ENCODE results near the gene PTPRT. TPM values are rescaled to one million over a fixed set of nuclear protein-coding genes. Genes with fewer than 3 reads are reported as not detected.

PTPRT gene
- polyA plus RNA-seq, 3 donors = not detected

- H3K36me3 ChIP-seq (replicated peaks in 1 of 2; ENCODE audit: control insufficient read depth in 1 of 2, insufficient read depth in 2 of 2, low read length in 2 of 2) = no peaks in the 10 kb centered on the region
Measured at GRCh38 chr20:42985628-42986027, 204.1 kb downstream of the PTPRT start.

DNA sequence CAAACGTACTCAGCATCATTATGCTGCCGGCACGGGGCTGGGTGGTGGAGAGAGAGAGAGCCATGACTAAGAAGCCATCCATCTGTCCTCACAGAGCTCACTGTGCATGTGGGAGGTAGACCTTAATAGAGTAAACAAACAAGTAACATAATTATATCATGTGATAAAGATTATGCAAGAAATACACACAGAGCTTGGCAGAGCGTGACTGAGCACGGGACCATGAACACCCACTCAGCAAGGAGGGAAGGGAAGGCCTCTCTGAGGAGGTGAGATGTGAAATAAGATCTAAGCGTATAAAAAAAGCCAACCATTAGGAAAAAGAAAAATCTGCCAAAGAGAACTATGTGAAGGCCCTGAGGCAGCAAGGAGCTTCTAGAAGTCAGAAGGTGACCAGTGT is 207.5 kb downstream of the PTPRT start:
- no peaks in the 10 kb centered on the region for H3K36me3 ChIP-seq (replicated peaks in 1 of 2; ENCODE audit: control insufficient read depth in 1 of 2, insufficient read depth in 2 of 2, low read length in 2 of 2)
- TF ChIP-seq CTCF (IDR thresholded peaks at IDR 0.05) = no peak
- intact Hi-C loops (cut with micrococcal nuclease) = loop anchor here in 1 of 2 donors (10.0 kb wide), 1 partner anchor 63 kb away; no protein-coding TSS in a partner anchor
- H3K27ac Mint-ChIP-seq = no peak overlapping the region
- no peaks in the 10 kb centered on the region for H3K36me3 Mint-ChIP-seq
- DNase-seq = no peak
- no peaks in the 10 kb centered on the region for H3K79me2 ChIP-seq (ENCODE audit: insufficient read depth, low read length)
- H3K4me1 Mint-ChIP-seq = no peaks in the 10 kb centered on the region
- H3K4me2 ChIP-seq (replicated peaks; ENCODE audit: extremely low read depth, low read length, poor library complexity, severe bottlenecking) = no peak overlapping the region
- H3K4me3 Mint-ChIP-seq = no peak overlapping the region
- H3K27me3 Mint-ChIP-seq (ENCODE audit: low read depth in 3 of 3) = peaks cover 0 to 5% (median 3%) of the 10 kb centered on the region in 3 donors
- peaks cover 0 to 3% of the 10 kb centered on the region in 2 donors for H3K9me3 ChIP-seq (replicated peaks in 1 of 2; ENCODE audit: control insufficient read depth in 1 of 2, insufficient read depth in 1 of 2, low read length in 2 of 2)
- no peaks in the 10 kb centered on the region for H4K20me1 ChIP-seq (ENCODE audit: insufficient read depth, low read length)
- H2AFZ ChIP-seq (ENCODE audit: insufficient read depth, low read depth, low read length, poor library complexity, severe bottlenecking) = no peak overlapping the region
- no peak overlapping the region for H3K9ac ChIP-seq (ENCODE audit: insufficient read depth, low read length, poor library complexity, severe bottlenecking)
- no peak overlapping the region for H3K4me3 ChIP-seq (replicated peaks in 1 of 3; ENCODE audit: low read depth in 2 of 3, low read length in 3 of 3)
- 100% methylated on average over 1 of the region's 6 CpGs for WGBS (ENCODE audit: insufficient coverage)
- peaks cover 0 to 6% (median 3%) of the 10 kb centered on the region in 7 donors for H3K9me3 Mint-ChIP-seq
- H3K4me1 ChIP-seq (ENCODE audit: control insufficient read depth in 1 of 2, insufficient read depth in 2 of 2, low read length in 2 of 2) = no peaks in the 10 kb centered on the region
- no peak overlapping the region for H3K27ac ChIP-seq (ENCODE audit: low read depth in 1 of 2, low read length in 2 of 2)
- no peaks in the 10 kb centered on the region for H3K27me3 ChIP-seq (ENCODE audit: control insufficient read depth in 2 of 2, insufficient read depth in 2 of 2, low read length in 2 of 2)

More at GRCh38 chr20:42985628-42986027, 204.1 kb downstream of the PTPRT start:
- Histone ChIP-seq H3K27me3 (ENCODE audit: control insufficient read depth in 2 of 2, insufficient read depth in 2 of 2, low read length in 2 of 2) (no peaks in the 10 kb centered on the region), H3K27ac (ENCODE audit: low read depth in 1 of 2, low read length in 2 of 2) (no peak overlapping the region), H4K20me1 (ENCODE audit: insufficient read depth, low read length) (no peaks in the 10 kb centered on the region), H2AFZ (ENCODE audit: insufficient read depth, low read depth, low read length, poor library complexity, severe bottlenecking) (no peak overlapping the region), H3K4me1 (ENCODE audit: control insufficient read depth in 1 of 2, insufficient read depth in 2 of 2, low read length in 2 of 2) (no peaks in the 10 kb centered on the region), H3K4me3 (replicated peaks in 1 of 3; ENCODE audit: low read depth in 2 of 3, low read length in 3 of 3) (no peak overlapping the region), H3K79me2 (ENCODE audit: insufficient read depth, low read length) (no peaks in the 10 kb centered on the region), H3K9me3 (replicated peaks in 1 of 2; ENCODE audit: control insufficient read depth in 1 of 2, insufficient read depth in 1 of 2, low read length in 2 of 2) (peaks cover 0 to 3% of the 10 kb centered on the region in 2 donors), H3K9ac (ENCODE audit: insufficient read depth, low read length, poor library complexity, severe bottlenecking) (no peak overlapping the region), H3K4me2 (replicated peaks; ENCODE audit: extremely low read depth, low read length, poor library complexity, severe bottlenecking) (no peak overlapping the region)
- WGBS (ENCODE audit: insufficient coverage) = 73% methylated on average over 4 of the region's 4 CpGs
- Mint-ChIP-seq H3K9me3 (peaks cover 0 to 8% (median 3%) of the 10 kb centered on the region in 7 donors), H3K4me3 (no peak overlapping the region), H3K36me3 (no peaks in the 10 kb centered on the region), H3K27ac (no peak overlapping the region), H3K4me1 (no peaks in the 10 kb centered on the region), H3K27me3 (ENCODE audit: low read depth in 3 of 3) (peaks cover 0 to 3% (median 2%) of the 10 kb centered on the region in 3 donors)
- TF ChIP-seq CTCF (IDR thresholded peaks at IDR 0.05) = no peak
- no peak for DNase-seq
- intact Hi-C loops (cut with micrococcal nuclease) = loop anchor here in 1 of 2 donors (10.0 kb wide), 1 partner anchor 59 kb away; no protein-coding TSS in a partner anchor

Measured in CD14-positive monocyte (primary cell).